Measurements from ENCODE around the gene DENND1B. TPM values are rescaled to one million over a fixed set of nuclear protein-coding genes. Genes with fewer than 3 reads are reported as not detected.

The DENND1B gene
- polyA plus RNA-seq, 1 donor (not counting 4 experiments of a cell fraction or from before 2014, with no cell fraction given): 7.6 TPM

- no peak overlapping the region for H2AFZ ChIP-seq (ENCODE audit: control insufficient read depth, low read length)
- H3K36me3 ChIP-seq (ENCODE audit: control insufficient read depth in 2 of 2, extremely low read depth in 1 of 2, insufficient read depth in 2 of 2, low read length in 2 of 2): no peaks in the 10 kb centered on the region
- no peaks in the 10 kb centered on the region for H3K27me3 ChIP-seq (ENCODE audit: control insufficient read depth, extremely low read depth, insufficient read depth, low read length)
- FAIRE-seq (no peak), DNase-seq (ENCODE audit: low read depth, low spot score) (no peak)
- H3K9me3 ChIP-seq (ENCODE audit: control insufficient read depth, low read depth, low read length): no peaks in the 10 kb centered on the region
- H3K4me3 ChIP-seq (ENCODE audit: control insufficient read depth in 2 of 3, extremely low read depth in 1 of 3, insufficient read depth in 2 of 3, low read depth in 1 of 3, low read length in 3 of 3): no peak overlapping the region
- H3K4me1 ChIP-seq (ENCODE audit: control insufficient read depth, extremely low read depth, insufficient read depth, low read length): no peaks in the 10 kb centered on the region
- no peaks in the 10 kb centered on the region for H3K9me1 ChIP-seq (ENCODE audit: control insufficient read depth, extremely low read depth, insufficient read depth, low read length)
- no peak overlapping the region for H3K27ac ChIP-seq (ENCODE audit: control insufficient read depth, insufficient read depth, low read length)
- no peaks in the 10 kb centered on the region for H4K20me1 ChIP-seq (ENCODE audit: control insufficient read depth, extremely low read depth, insufficient read depth, low read length)
- TF ChIP-seq EZH2 (IDR thresholded peaks at IDR 0.05; ENCODE audit: low read length): no peak
- TF ChIP-seq CTCF (optimal IDR thresholded peaks at IDR 0.05 in 1 of 3, IDR thresholded peaks at IDR 0.05 in 1 of 3, conservative IDR thresholded peaks at IDR 0.05 in 1 of 3; ENCODE audit: extremely low read depth in 1 of 3, insufficient read depth in 2 of 3, low read length in 3 of 3): no peak
- H3K4me2 ChIP-seq (ENCODE audit: control insufficient read depth, extremely low read depth, insufficient read depth, low read depth, low read length): no peak overlapping the region
- no peaks in the 10 kb centered on the region for H3K79me2 ChIP-seq (ENCODE audit: control insufficient read depth, insufficient read depth, low read length)
- dilution Hi-C loops (cut with MboI; ENCODE audit: extremely low pct_ligation_motif_present, low sequenced_read_pairs): no loop called here
- no peak overlapping the region for H3K9ac ChIP-seq (ENCODE audit: control insufficient read depth, extremely low read depth, insufficient read depth, low read length)
These were observed 304.9 kb downstream of the DENND1B start for GRCh38 chr1:197470330-197470729.

- Histone ChIP-seq H3K27me3 (ENCODE audit: control insufficient read depth, extremely low read depth, insufficient read depth, low read length) (no peaks in the 10 kb centered on the region), H3K79me2 (ENCODE audit: control insufficient read depth, insufficient read depth, low read length) (no peaks in the 10 kb centered on the region), H3K9me3 (ENCODE audit: control insufficient read depth, low read depth, low read length) (no peaks in the 10 kb centered on the region), H3K4me3 (ENCODE audit: control insufficient read depth in 2 of 3, extremely low read depth in 1 of 3, insufficient read depth in 2 of 3, low read depth in 1 of 3, low read length in 3 of 3) (no peak overlapping the region), H3K27ac (ENCODE audit: control insufficient read depth, insufficient read depth, low read length) (no peak overlapping the region), H3K4me1 (ENCODE audit: control insufficient read depth, extremely low read depth, insufficient read depth, low read length) (no peaks in the 10 kb centered on the region), H3K9ac (ENCODE audit: control insufficient read depth, extremely low read depth, insufficient read depth, low read length) (no peak overlapping the region), H3K9me1 (ENCODE audit: control insufficient read depth, extremely low read depth, insufficient read depth, low read length) (no peaks in the 10 kb centered on the region), H2AFZ (ENCODE audit: control insufficient read depth, low read length) (no peak overlapping the region), H4K20me1 (ENCODE audit: control insufficient read depth, extremely low read depth, insufficient read depth, low read length) (no peaks in the 10 kb centered on the region), H3K4me2 (ENCODE audit: control insufficient read depth, extremely low read depth, insufficient read depth, low read depth, low read length) (no peak overlapping the region), H3K36me3 (ENCODE audit: control insufficient read depth in 2 of 2, extremely low read depth in 1 of 2, insufficient read depth in 2 of 2, low read length in 2 of 2) (no peaks in the 10 kb centered on the region)
- DNase-seq (ENCODE audit: low read depth, low spot score) (no peak), FAIRE-seq (no peak)
- dilution Hi-C loops (cut with MboI; ENCODE audit: extremely low pct_ligation_motif_present, low sequenced_read_pairs): no loop called here
- no peak for TF ChIP-seq EZH2 (IDR thresholded peaks at IDR 0.05; ENCODE audit: low read length)
- no peak for TF ChIP-seq CTCF (optimal IDR thresholded peaks at IDR 0.05 in 1 of 3, IDR thresholded peaks at IDR 0.05 in 1 of 3, conservative IDR thresholded peaks at IDR 0.05 in 1 of 3; ENCODE audit: extremely low read depth in 1 of 3, insufficient read depth in 2 of 3, low read length in 3 of 3)
These were observed 305.6 kb downstream of the DENND1B start for GRCh38 chr1:197469620-197470210.
